ENCODE results near the gene ALPK3. TPM values are rescaled to one million over a fixed set of nuclear protein-coding genes. Genes with fewer than 3 reads are reported as not detected.

The ALPK3 gene
- polyA plus RNA-seq, 1 donor (not counting 4 experiments of a cell fraction or from before 2014, with no cell fraction given) = 0.07 TPM

- TF ChIP-seq EZH2 (IDR thresholded peaks at IDR 0.05; ENCODE audit: low read length) (no peak), CTCF (optimal IDR thresholded peaks at IDR 0.05 in 1 of 3, IDR thresholded peaks at IDR 0.05 in 1 of 3, conservative IDR thresholded peaks at IDR 0.05 in 1 of 3; ENCODE audit: extremely low read depth in 1 of 3, insufficient read depth in 2 of 3, low read length in 3 of 3) (no peak)
- H3K4me2 ChIP-seq (ENCODE audit: control insufficient read depth, extremely low read depth, insufficient read depth, low read depth, low read length) = no peak overlapping the region
- DNase-seq (ENCODE audit: low read depth, low spot score) (no peak), FAIRE-seq (no peak)
- H3K27ac ChIP-seq (ENCODE audit: control insufficient read depth, insufficient read depth, low read length) = no peak overlapping the region
- no peaks in the 10 kb centered on the region for H3K9me3 ChIP-seq (ENCODE audit: control insufficient read depth, low read depth, low read length)
- no peaks in the 10 kb centered on the region for H3K9me1 ChIP-seq (ENCODE audit: control insufficient read depth, extremely low read depth, insufficient read depth, low read length)
- H3K27me3 ChIP-seq (ENCODE audit: control insufficient read depth, extremely low read depth, insufficient read depth, low read length) = no peaks in the 10 kb centered on the region
- dilution Hi-C loops (cut with MboI; ENCODE audit: extremely low pct_ligation_motif_present, low sequenced_read_pairs) = no loop called here
- H2AFZ ChIP-seq (ENCODE audit: control insufficient read depth, low read length) = no peak overlapping the region
- no peaks in the 10 kb centered on the region for H3K79me2 ChIP-seq (ENCODE audit: control insufficient read depth, insufficient read depth, low read length)
- no peaks in the 10 kb centered on the region for H3K36me3 ChIP-seq (ENCODE audit: control insufficient read depth in 2 of 2, extremely low read depth in 1 of 2, insufficient read depth in 2 of 2, low read length in 2 of 2)
- H3K4me3 ChIP-seq (ENCODE audit: control insufficient read depth in 2 of 3, extremely low read depth in 1 of 3, insufficient read depth in 2 of 3, low read depth in 1 of 3, low read length in 3 of 3) = no peak overlapping the region
- H3K9ac ChIP-seq (ENCODE audit: control insufficient read depth, extremely low read depth, insufficient read depth, low read length) = no peak overlapping the region
- H3K4me1 ChIP-seq (ENCODE audit: control insufficient read depth, extremely low read depth, insufficient read depth, low read length) = no peaks in the 10 kb centered on the region
- no peaks in the 10 kb centered on the region for H4K20me1 ChIP-seq (ENCODE audit: control insufficient read depth, extremely low read depth, insufficient read depth, low read length)
Observed at GRCh38 chr15:84893607-84894006, 76.5 kb downstream of the ALPK3 start.

- H4K20me1 ChIP-seq (ENCODE audit: control insufficient read depth, extremely low read depth, insufficient read depth, low read length) = no peaks in the 10 kb centered on the region
- no peak overlapping the region for H3K4me3 ChIP-seq (ENCODE audit: control insufficient read depth in 2 of 3, extremely low read depth in 1 of 3, insufficient read depth in 2 of 3, low read depth in 1 of 3, low read length in 3 of 3)
- no peaks in the 10 kb centered on the region for H3K79me2 ChIP-seq (ENCODE audit: control insufficient read depth, insufficient read depth, low read length)
- TF ChIP-seq CTCF (optimal IDR thresholded peaks at IDR 0.05 in 1 of 3, IDR thresholded peaks at IDR 0.05 in 1 of 3, conservative IDR thresholded peaks at IDR 0.05 in 1 of 3; ENCODE audit: extremely low read depth in 1 of 3, insufficient read depth in 2 of 3, low read length in 3 of 3) = no peak
- no peak for TF ChIP-seq EZH2 (IDR thresholded peaks at IDR 0.05; ENCODE audit: low read length)
- no peak overlapping the region for H2AFZ ChIP-seq (ENCODE audit: control insufficient read depth, low read length)
- H3K27me3 ChIP-seq (ENCODE audit: control insufficient read depth, extremely low read depth, insufficient read depth, low read length) = no peaks in the 10 kb centered on the region
- H3K9ac ChIP-seq (ENCODE audit: control insufficient read depth, extremely low read depth, insufficient read depth, low read length) = no peak overlapping the region
- DNase-seq (ENCODE audit: low read depth, low spot score) = no peak
- no peaks in the 10 kb centered on the region for H3K36me3 ChIP-seq (ENCODE audit: control insufficient read depth in 2 of 2, extremely low read depth in 1 of 2, insufficient read depth in 2 of 2, low read length in 2 of 2)
- FAIRE-seq = no peak
- no peak overlapping the region for H3K4me2 ChIP-seq (ENCODE audit: control insufficient read depth, extremely low read depth, insufficient read depth, low read depth, low read length)
- no peaks in the 10 kb centered on the region for H3K4me1 ChIP-seq (ENCODE audit: control insufficient read depth, extremely low read depth, insufficient read depth, low read length)
- dilution Hi-C loops (cut with MboI; ENCODE audit: extremely low pct_ligation_motif_present, low sequenced_read_pairs) = no loop called here
- no peak overlapping the region for H3K27ac ChIP-seq (ENCODE audit: control insufficient read depth, insufficient read depth, low read length)
- H3K9me1 ChIP-seq (ENCODE audit: control insufficient read depth, extremely low read depth, insufficient read depth, low read length) = no peaks in the 10 kb centered on the region
- no peaks in the 10 kb centered on the region for H3K9me3 ChIP-seq (ENCODE audit: control insufficient read depth, low read depth, low read length)
Observed at GRCh38 chr15:84894736-84895425, 77.7 kb downstream of the ALPK3 start.
